PC-9 (cell line): ENCODE results near the gene ATOH8. TPM values are rescaled to one million over a fixed set of nuclear protein-coding genes. Genes with fewer than 3 reads are reported as not detected.

Source experiments
- Bru-seq: library from RNA; stranded (reverse); fragments of 400-500 nt; gene quantifications from one replicate; lab custom pipeline; 2021; lab: Mats Ljungman, UMichigan
- BruChase-seq, 2 experiments: library from RNA; stranded (reverse); fragments of 400-500 nt; gene quantifications; one replicate each; lab custom pipeline; 2021; lab: Mats Ljungman, UMichigan
- BruUV-seq: library from RNA; stranded (reverse); fragments of 400-500 nt; replicated peaks from 2 replicates; lab custom pipeline; 2021; lab: Mats Ljungman, UMichigan
- CTCF ChIA-PET: fragments of 300-600 bp; sonication (Branson Sonifier 250); formaldehyde crosslinking; loops from one replicate; lab custom pipeline; 2022; ENCODE audit warnings: antibody characterized with exemption; lab: Charles Lee
- POLR2A ChIA-PET: fragments of 300-600 bp; sonication (Branson Sonifier 250); formaldehyde crosslinking; loops from one replicate; lab custom pipeline; 2022; ENCODE audit warnings: antibody characterized with exemption; ENCODE audit not compliant: unreplicated experiment; lab: Charles Lee
- DNase-seq, 2 experiments: peaks; one replicate each; pipeline versions ENCODE4 v3.0.0 to v3.0.0-alpha.2; 2015 to 2022; ENCODE audit warnings: mixed read lengths in 1 of 2
- H2AFZ ChIP-seq: fragments of 200-600 bp; sonication (generic); 2 replicates; pipeline ENCODE4 v1.8.1; 2017; ENCODE audit warnings: antibody characterized with exemption
- H3F3A ChIP-seq: fragments of 200-600 bp; sonication (generic); 2 replicates; pipeline ENCODE4 v1.8.1; 2017; ENCODE audit warnings: antibody characterized with exemption, mild to moderate bottlenecking, low read depth; ENCODE audit not compliant: insufficient read depth
- H3K27ac ChIP-seq: fragments of 200-600 bp; sonication (generic); 2 replicates; pipeline ENCODE4 v1.6.1; 2016; ENCODE audit warnings: mixed run types
- H3K27me3 ChIP-seq: fragments of 200-600 bp; sonication (generic); 2 replicates; pipeline ENCODE4 v1.6.1; 2016; ENCODE audit warnings: low read depth, mixed run types; ENCODE audit not compliant: insufficient read depth
- H3K36me3 ChIP-seq: fragments of 200-600 bp; sonication (generic); 2 replicates; pipeline ENCODE4 v1.6.1; 2016; ENCODE audit warnings: low read depth, mixed run types
- H3K4me1 ChIP-seq: fragments of 200-600 bp; sonication (generic); replicated peaks from 2 replicates; pipeline ENCODE4 v1.6.1; 2016; ENCODE audit warnings: mixed run types; ENCODE audit not compliant: insufficient read depth
- H3K4me2 ChIP-seq: fragments of 200-600 bp; sonication (generic); 2 replicates; pipeline ENCODE4 v1.6.1; 2017; ENCODE audit warnings: mixed run types
- H3K4me3 ChIP-seq: fragments of 200-600 bp; sonication (generic); 2 replicates; pipeline ENCODE4 v1.6.1; 2016; ENCODE audit warnings: mixed run types
- H3K79me2 ChIP-seq: fragments of 200-600 bp; sonication (generic); 2 replicates; pipeline ENCODE4 v1.6.1; 2017; ENCODE audit warnings: low read depth, mixed run types
- H3K9me2 ChIP-seq: fragments of 200-600 bp; sonication (generic); 2 replicates; pipeline ENCODE4 v1.8.1; 2017; ENCODE audit warnings: mild to moderate bottlenecking; ENCODE audit not compliant: insufficient read depth
- H3K9me3 ChIP-seq: fragments of 200-600 bp; sonication (generic); 2 replicates; pipeline ENCODE4 v1.8.1; 2016; ENCODE audit warnings: low read depth; ENCODE audit not compliant: insufficient read depth
- H4K20me1 ChIP-seq: fragments of 200-600 bp; sonication (generic); 2 replicates; pipeline ENCODE4 v1.8.1; 2017; ENCODE audit not compliant: insufficient read depth
- CTCF ChIP-seq: fragments of 200-600 bp; sonication (generic); conservative IDR thresholded peaks from 2 replicates; pipeline ENCODE4 v1.6.1; 2017; ENCODE audit warnings: mixed run types, antibody characterized with exemption, mild to moderate bottlenecking, moderate library complexity
- EZH2 ChIP-seq: fragments of 200-600 bp; sonication (generic); IDR thresholded peaks from 2 replicates; pipeline ENCODE4 v1.8.0; 2017; ENCODE audit warnings: antibody characterized with exemption, low read depth
- intact Hi-C: fragments of 100-400 bp; cut with micrococcal nuclease; formaldehyde crosslinking; loops from one replicate; pipeline ENCODE4 v1.10.0; 2022; ENCODE audit not compliant: unreplicated experiment
- long read RNA-seq: library from polyadenylated mRNA; stranded (forward); transcript quantifications from one replicate; pipeline ENCODE4 v2.0.0, GENCODE V29; 2022
- total RNA-seq: library from RNA; stranded (reverse); gene quantifications from 2 replicates; pipeline ENCODE4 v1.2.3, GENCODE V29; 2021

ATOH8 gene
- total RNA-seq, result 0.25 TPM in 1 of 2 replicates, not detected in the other
- Bru-seq, nascent RNA, result percentile 8 among the genes with signal in this experiment
- percentile 6 among the genes with signal in this experiment for BruChase-seq, experiment 1, labeled RNA remaining after a 2-hour chase
- BruChase-seq, experiment 2, labeled RNA remaining after a 6-hour chase, result percentile 5 among the genes with signal in this experiment
- long read RNA-seq, result 0 reads

GRCh38 chr2:85753525-85754312, at the start of gene ATOH8:
Gene ATOH8, plus strand, starts transcription at chr2:85753991. Its CDS starts 199 bp downstream, at chr2:85754190.
- no TSS peak for BruUV-seq
- Histone ChIP-seq H3F3A (no peaks in the 10 kb centered on the region; the same call in 1 of the 2 replicates), H4K20me1 (no peaks in the 10 kb centered on the region), H3K9me3 (no peaks in the 10 kb centered on the region), H3K9me2 (no peaks in the 10 kb centered on the region), H3K4me2 (peak within 1 kb of the TSS; percentile 84), H3K27ac (no peak within 1 kb of the TSS), H3K4me1 (no peaks in the 10 kb centered on the region), H3K27me3 (peaks cover 64% of the 10 kb centered on the region), H3K79me2 (no peaks in the 10 kb centered on the region), H3K36me3 (no peaks in the 10 kb centered on the region), H3K4me3 (peak within 1 kb of the TSS; percentile 54), H2AFZ (peak within 1 kb of the TSS; percentile 62; the same call in 1 of the 2 replicates)
- no peak for DNase-seq
- intact Hi-C loops, result no loop called here
- peak; percentile 84; the same call in 1 of the 2 replicates for TF ChIP-seq EZH2
- no peak for TF ChIP-seq CTCF
- CTCF ChIA-PET, result interaction anchor here (0.6 to 0.7 kb wide), 3 partner anchors 19 to 366 kb away, joined by 3 to 8 read pairs (median 5); no protein-coding TSS in a partner anchor
- POLR2A ChIA-PET, result interaction anchor here (0.6 kb wide), 1 partner anchor 19 kb away, joined by 3 read pairs; no protein-coding TSS in a partner anchor

DNA sequence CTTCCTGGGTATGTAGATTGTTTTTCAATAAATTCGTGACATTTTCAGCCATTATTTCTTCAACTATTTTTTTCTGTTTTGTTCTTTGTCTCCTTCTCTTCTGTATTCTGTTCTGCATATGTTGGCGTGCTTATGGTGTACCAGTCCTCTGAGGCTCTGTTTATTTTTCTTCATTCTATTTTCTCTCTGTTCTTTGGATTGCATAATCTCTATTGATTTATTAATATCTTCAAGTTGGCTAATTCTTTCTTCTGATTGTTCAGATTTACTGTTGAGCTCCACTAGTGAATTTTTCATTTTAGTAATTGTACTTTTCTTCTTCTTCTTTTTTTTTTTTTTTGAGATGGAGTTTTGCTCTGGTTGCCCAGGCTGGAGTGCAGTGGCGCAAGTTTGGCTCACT, 49.8 kb upstream of the ATOH8 start:
- Histone ChIP-seq H3K36me3 (no peaks in the 10 kb centered on the region), H3K79me2 (no peaks in the 10 kb centered on the region), H3K4me1 (peaks cover 54% of the 10 kb centered on the region), H3K9me3 (no peaks in the 10 kb centered on the region), H3K4me3 (no peak overlapping the region), H2AFZ (no peak overlapping the region), H4K20me1 (no peaks in the 10 kb centered on the region), H3K27ac (no peak overlapping the region), H3K27me3 (no peaks in the 10 kb centered on the region), H3K9me2 (no peaks in the 10 kb centered on the region), H3F3A (peaks cover 31% of the 10 kb centered on the region), H3K4me2 (no peak overlapping the region)
- intact Hi-C loops, result no loop called here
- no TSS peak for BruUV-seq
- TF ChIP-seq CTCF (no peak), EZH2 (no peak)
- DNase-seq, result no peak
- POLR2A ChIA-PET, result no interaction called here
- CTCF ChIA-PET, result interaction anchor here (0.7 kb wide), 2 partner anchors 111 to 940 kb away, joined by 4 to 7 read pairs; no protein-coding TSS in a partner anchor
